Activated CD4-positive, alpha-beta T cell treated with anti-CD3 and anti-CD28 coated beads, Interleukin-2, amount 50 U/mL, for 16 hours (primary cell): ENCODE data around the gene EIF1B.
A peak's percentile ranks its signal among the peaks of the same experiment; 100 is the strongest.

Experiments used
- DNase-seq: peaks from one replicate; pipeline ENCODE4 v3.0.0-alpha.2; 2020

The EIF1B gene

GRCh38 chr3:40309925-40310695, 603 bp downstream of the EIF1B start:
- peak; percentile 18 for DNase-seq

GRCh38 chr3:40310705-40311104, 1.2 kb downstream of the EIF1B start:
- no peak for DNase-seq

- DNase-seq: no peak
These were observed 3.2 kb downstream of the EIF1B start for GRCh38 chr3:40312661-40313226.

- DNase-seq: no peak
These were observed 4.7 kb downstream of the EIF1B start for GRCh38 chr3:40313975-40314860.

- peak; percentile 65 for DNase-seq
These were observed 7.8 kb downstream of the EIF1B start for GRCh38 chr3:40317061-40317855.

- no peak for DNase-seq
These were observed 12.3 kb downstream of the EIF1B start for GRCh38 chr3:40321818-40322217.

GRCh38 chr3:40323946-40324345, 14.4 kb downstream of the EIF1B start:
- DNase-seq: no peak

GRCh38 chr3:40324621-40325020, 15.1 kb downstream of the EIF1B start:
- DNase-seq: no peak

GRCh38 chr3:40325465-40325864, 16.0 kb downstream of the EIF1B start:
- no peak for DNase-seq

- no peak for DNase-seq
These were observed 18.9 kb downstream of the EIF1B start for GRCh38 chr3:40328374-40328773.

- DNase-seq: no peak
These were observed 19.6 kb downstream of the EIF1B start for GRCh38 chr3:40329071-40329470.

- DNase-seq: no peak
These were observed 23.2 kb downstream of the EIF1B start for GRCh38 chr3:40332684-40333083.

GRCh38 chr3:40333416-40333815, 23.9 kb downstream of the EIF1B start:
- no peak for DNase-seq

GRCh38 chr3:40333852-40334251, 24.3 kb downstream of the EIF1B start:
- no peak for DNase-seq

GRCh38 chr3:40336101-40336500, 26.6 kb downstream of the EIF1B start:
- no peak for DNase-seq

GRCh38 chr3:40336511-40337135, 27.1 kb downstream of the EIF1B start:
- no peak for DNase-seq

GRCh38 chr3:40337136-40338108, 27.9 kb downstream of the EIF1B start:
- peak; percentile 75 for DNase-seq

- no peak for DNase-seq
These were observed 30.4 kb downstream of the EIF1B start for GRCh38 chr3:40339871-40340270.

GRCh38 chr3:40340541-40341170, 31.1 kb downstream of the EIF1B start:
- no peak for DNase-seq

GRCh38 chr3:40341671-40342070, 32.2 kb downstream of the EIF1B start:
- no peak for DNase-seq

- no peak for DNase-seq
These were observed 41.0 kb downstream of the EIF1B start for GRCh38 chr3:40350529-40350928.
